Activated naive CD4-positive, alpha-beta T cell treated with anti-CD3 and anti-CD28 coated beads, Interleukin-2, amount 50 U/mL, for 72 hours (primary cell): ENCODE results near the gene PLCG1. TPM values are rescaled to one million over a fixed set of nuclear protein-coding genes. Genes with fewer than 3 reads are reported as not detected.

ENCODE experiments used
- ATAC-seq, 2 donors: fragments of 150-1000 bp; cut with Tn5 transposase; 2 replicates each; pipeline ENCODE4 v1.10.0; 2021; ENCODE audit warnings: mild to moderate bottlenecking in 2 of 2, moderate library complexity in 2 of 2
- DNase-seq, 2 donors: peaks; one replicate each; pipeline ENCODE4 v3.0.0; 2021 to 2022; ENCODE audit warnings: low spot score in 2 of 2
- H3K27ac Mint-ChIP-seq, 2 donors: one replicate each; pipeline ENCODE4 v1.8.0; 2022; ENCODE audit warnings: mild to moderate bottlenecking in 2 of 2, mixed read lengths in 2 of 2
- H3K36me3 Mint-ChIP-seq, 2 donors: one replicate each; pipeline ENCODE4 v1.8.0; 2022; ENCODE audit warnings: mixed read lengths in 2 of 2
- H3K9me3 Mint-ChIP-seq, 2 donors: one replicate each; pipeline ENCODE4 v1.8.0; 2022; ENCODE audit warnings: mixed read lengths in 2 of 2
- total RNA-seq, 2 donors: library from RNA; stranded (reverse); gene quantifications; one replicate each; pipeline ENCODE4 v1.2.3, GENCODE V29; 2022

PLCG1 gene
- total RNA-seq, 2 donors from 2014 or later = 153 to 348 TPM

DNA sequence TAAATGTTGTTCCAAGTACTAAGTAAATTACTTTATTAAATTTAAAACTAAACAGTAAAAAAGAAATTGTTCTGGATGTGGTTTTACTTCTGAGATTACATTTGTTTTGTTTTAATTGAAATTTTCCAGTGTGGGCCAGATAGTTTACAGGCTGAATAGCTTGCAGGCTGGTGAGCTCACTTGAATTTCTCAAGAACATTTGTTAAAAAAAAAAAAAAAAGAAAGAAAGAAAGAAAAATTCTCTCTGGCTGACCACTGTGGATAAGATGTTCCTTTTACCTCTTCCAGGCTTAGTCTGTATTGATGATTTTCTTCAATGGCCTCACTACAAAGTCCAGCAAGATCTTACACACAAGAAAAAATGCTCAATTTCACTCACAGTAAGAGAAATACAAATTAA, 85.4 kb downstream of the PLCG1 start:
- ATAC-seq = no peak
- DNase-seq = no peak
- H3K27ac Mint-ChIP-seq = no peak overlapping the region
- no peaks in the 10 kb centered on the region for H3K36me3 Mint-ChIP-seq
- no peaks in the 10 kb centered on the region for H3K9me3 Mint-ChIP-seq

DNA sequence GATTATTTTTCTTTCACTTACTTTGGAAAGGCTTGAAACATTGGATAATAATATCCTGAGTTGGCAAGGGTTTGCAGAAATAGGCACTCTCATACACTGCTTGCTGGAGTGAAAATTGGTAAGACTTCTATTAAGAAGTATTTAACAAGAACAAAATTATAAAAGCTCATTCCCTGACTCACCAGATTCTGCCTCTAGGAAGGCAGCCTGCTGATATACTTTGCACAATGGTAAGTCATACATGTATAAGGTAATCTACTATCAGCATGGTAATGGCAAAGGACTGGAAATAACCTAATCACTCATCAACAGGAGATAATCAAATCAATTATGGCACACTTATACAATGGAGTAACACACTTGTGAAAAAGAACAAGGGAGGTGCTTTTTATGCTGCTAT, 85.8 kb downstream of the PLCG1 start:
- ATAC-seq (no peak), DNase-seq (no peak)
- H3K9me3 Mint-ChIP-seq = no peaks in the 10 kb centered on the region
- H3K27ac Mint-ChIP-seq = no peak overlapping the region
- no peaks in the 10 kb centered on the region for H3K36me3 Mint-ChIP-seq

DNA sequence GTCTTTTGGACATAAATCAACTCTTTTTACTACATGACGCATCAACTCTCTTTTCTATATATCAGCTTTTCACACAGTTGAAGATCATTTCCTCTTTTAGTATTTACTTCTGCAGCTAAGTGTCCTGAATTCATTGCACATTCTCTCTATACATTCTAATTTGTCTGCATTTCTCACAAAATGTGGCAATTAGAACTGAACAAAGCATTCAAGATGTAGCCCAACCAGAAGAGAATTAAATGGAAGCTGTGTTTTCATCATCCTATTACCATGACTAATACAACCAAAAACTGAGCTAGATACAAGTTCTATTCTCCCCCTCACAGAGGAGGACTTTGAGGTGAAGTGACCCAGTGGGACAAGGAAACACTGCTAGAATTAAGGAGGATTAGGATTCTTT, 86.9 kb downstream of the PLCG1 start:
- Mint-ChIP-seq H3K27ac (no peak overlapping the region), H3K9me3 (no peaks in the 10 kb centered on the region), H3K36me3 (no peaks in the 10 kb centered on the region)
- no peak for DNase-seq
- ATAC-seq = no peak

DNA sequence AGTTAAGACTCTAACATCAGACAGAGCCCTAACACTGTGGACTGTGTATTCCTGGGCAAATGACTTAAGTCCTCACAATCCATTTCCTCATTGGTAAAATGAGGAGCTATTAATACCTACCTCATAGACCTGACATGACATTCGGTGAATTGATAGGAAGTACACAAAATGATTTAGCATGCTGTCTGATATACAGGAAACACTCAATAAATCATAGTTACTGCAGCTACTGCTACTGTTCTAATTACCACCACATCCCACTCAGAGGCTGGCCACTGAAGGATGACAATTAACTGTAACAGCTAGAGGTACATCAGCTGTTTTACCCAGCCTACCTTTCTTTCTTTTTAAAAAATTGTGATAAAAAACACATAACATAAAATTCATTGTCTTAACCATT, 87.7 kb downstream of the PLCG1 start:
- ATAC-seq (no peak), DNase-seq (no peak)
- H3K9me3 Mint-ChIP-seq = no peaks in the 10 kb centered on the region
- no peaks in the 10 kb centered on the region for H3K36me3 Mint-ChIP-seq
- no peak overlapping the region for H3K27ac Mint-ChIP-seq

DNA sequence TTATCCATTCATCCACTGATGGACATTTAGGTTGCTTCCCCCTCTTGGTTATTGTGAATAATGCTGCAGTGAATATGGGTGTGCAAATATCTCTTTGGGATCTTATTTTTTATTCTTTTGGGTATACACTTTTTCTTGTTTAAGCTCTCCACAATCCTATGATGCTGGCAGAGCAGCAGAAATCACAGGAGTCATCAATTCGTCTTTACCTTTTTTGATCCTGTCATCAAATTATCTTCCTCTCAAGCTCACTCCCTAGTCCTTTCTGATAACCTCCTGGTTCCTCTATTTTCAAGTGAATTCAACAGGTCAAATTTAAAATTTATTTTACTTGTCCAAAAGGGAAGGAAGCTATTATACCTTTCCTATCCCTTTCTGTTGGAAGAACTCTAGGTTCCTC, 89.1 kb downstream of the PLCG1 start:
- no peaks in the 10 kb centered on the region for H3K36me3 Mint-ChIP-seq
- no peak overlapping the region for H3K27ac Mint-ChIP-seq
- ATAC-seq (no peak), DNase-seq (no peak)
- H3K9me3 Mint-ChIP-seq = no peaks in the 10 kb centered on the region

Other genes with a start within 250 kb of the PLCG1 start
- gene TOP1, start 108.7 kb upstream of the PLCG1 start, total RNA-seq = 10 to 100 TPM; 62.4 to 98.9 TPM
- 10 to 100 TPM in 1 of 2 donors, 1 to 10 TPM in 1; 8.2 to 10.1 TPM for gene ZHX3, start 180.2 kb downstream of the PLCG1 start, total RNA-seq
- 1 to 10 TPM; 4.4 to 5.1 TPM for gene LPIN3, start 203.3 kb downstream of the PLCG1 start, total RNA-seq
- under 1 TPM in 1 of 2 donors, not detected in 1; 0.27 TPM for gene EMILIN3, start 229.3 kb downstream of the PLCG1 start, total RNA-seq